Measurements from ENCODE around the gene MMP28. TPM values are rescaled to one million over a fixed set of nuclear protein-coding genes. Genes with fewer than 3 reads are reported as not detected.

MMP28 gene
- polyA plus RNA-seq, 2 of the 4 experiments (the other 2 are of a cell fraction) = 6.6 to 6.7 TPM

DNA sequence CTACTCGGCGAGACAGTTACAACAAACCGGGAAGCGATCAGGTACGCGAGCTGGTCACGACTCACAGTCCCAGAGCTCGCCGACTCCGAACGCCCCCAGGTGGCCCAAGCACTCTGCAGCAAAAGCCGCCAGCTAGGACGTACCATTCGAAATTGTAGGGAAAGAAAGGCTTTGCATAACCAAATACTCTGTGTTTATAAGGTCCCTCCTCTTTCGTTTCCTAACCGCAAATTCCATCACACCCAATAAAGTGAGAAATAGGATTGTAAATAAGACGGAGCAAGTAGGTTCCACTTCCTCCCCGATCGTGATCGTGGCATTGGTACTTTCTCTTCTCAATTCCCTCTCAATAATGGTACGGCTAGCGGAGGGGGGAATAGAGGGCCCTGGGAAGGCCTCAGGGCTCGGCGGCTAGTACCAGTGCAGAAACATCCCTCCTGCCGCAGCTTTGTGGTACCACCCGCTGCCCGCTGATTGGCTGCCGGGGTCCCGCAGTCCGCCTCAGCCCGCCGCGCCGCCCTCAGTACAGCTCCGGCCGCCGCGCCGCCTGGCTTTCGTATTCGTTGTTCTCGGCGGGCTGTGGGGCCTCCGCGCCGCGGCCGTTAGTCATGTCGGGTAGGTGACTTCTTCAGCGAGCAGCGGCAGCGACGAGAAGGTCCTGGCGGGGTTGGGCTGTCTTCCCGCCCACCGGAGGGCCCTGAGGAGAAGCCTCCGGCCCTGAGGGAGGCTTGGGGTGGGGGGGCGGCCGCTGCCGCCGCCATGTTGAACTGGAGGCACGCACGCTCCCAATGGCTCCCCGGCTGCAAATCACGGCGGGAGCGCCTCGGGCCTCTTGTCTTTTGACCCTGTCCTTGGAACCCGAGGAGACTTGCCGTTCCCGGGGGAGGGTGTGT lies 13.8 kb upstream of the MMP28 start, which contains the start of gene TAF15 (continued):
- TF ChIP-seq JUNB (IDR thresholded peaks at IDR 0.05) = no peak
- no peak for TF ChIP-seq ZSCAN20 (CRISPR knock-in tag; IDR thresholded peaks at IDR 0.05)
- TF ChIP-seq, protein P1, sequence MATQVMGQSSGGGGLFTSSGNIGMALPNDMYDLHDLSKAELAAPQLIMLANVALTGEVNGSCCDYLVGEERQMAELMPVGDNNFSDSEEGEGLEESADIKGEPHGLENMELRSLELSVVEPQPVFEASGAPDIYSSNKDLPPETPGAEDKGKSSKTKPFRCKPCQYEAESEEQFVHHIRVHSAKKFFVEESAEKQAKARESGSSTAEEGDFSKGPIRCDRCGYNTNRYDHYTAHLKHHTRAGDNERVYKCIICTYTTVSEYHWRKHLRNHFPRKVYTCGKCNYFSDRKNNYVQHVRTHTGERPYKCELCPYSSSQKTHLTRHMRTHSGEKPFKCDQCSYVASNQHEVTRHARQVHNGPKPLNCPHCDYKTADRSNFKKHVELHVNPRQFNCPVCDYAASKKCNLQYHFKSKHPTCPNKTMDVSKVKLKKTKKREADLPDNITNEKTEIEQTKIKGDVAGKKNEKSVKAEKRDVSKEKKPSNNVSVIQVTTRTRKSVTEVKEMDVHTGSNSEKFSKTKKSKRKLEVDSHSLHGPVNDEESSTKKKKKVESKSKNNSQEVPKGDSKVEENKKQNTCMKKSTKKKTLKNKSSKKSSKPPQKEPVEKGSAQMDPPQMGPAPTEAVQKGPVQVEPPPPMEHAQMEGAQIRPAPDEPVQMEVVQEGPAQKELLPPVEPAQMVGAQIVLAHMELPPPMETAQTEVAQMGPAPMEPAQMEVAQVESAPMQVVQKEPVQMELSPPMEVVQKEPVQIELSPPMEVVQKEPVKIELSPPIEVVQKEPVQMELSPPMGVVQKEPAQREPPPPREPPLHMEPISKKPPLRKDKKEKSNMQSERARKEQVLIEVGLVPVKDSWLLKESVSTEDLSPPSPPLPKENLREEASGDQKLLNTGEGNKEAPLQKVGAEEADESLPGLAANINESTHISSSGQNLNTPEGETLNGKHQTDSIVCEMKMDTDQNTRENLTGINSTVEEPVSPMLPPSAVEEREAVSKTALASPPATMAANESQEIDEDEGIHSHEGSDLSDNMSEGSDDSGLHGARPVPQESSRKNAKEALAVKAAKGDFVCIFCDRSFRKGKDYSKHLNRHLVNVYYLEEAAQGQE (IDR thresholded peaks at IDR 0.05) = no peak
- TF ChIP-seq HEYL (CRISPR knock-in tag; IDR thresholded peaks at IDR 0.05) = no peak
- TF ChIP-seq, protein P2, sequence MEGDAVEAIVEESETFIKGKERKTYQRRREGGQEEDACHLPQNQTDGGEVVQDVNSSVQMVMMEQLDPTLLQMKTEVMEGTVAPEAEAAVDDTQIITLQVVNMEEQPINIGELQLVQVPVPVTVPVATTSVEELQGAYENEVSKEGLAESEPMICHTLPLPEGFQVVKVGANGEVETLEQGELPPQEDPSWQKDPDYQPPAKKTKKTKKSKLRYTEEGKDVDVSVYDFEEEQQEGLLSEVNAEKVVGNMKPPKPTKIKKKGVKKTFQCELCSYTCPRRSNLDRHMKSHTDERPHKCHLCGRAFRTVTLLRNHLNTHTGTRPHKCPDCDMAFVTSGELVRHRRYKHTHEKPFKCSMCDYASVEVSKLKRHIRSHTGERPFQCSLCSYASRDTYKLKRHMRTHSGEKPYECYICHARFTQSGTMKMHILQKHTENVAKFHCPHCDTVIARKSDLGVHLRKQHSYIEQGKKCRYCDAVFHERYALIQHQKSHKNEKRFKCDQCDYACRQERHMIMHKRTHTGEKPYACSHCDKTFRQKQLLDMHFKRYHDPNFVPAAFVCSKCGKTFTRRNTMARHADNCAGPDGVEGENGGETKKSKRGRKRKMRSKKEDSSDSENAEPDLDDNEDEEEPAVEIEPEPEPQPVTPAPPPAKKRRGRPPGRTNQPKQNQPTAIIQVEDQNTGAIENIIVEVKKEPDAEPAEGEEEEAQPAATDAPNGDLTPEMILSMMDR (IDR thresholded peaks at IDR 0.05) = peak; percentile 82
- peak; percentile 95 for TF ChIP-seq BHLHE40 (IDR thresholded peaks at IDR 0.05; ENCODE audit: low read depth, low read length)
- no peak for TF ChIP-seq CHD4 (IDR thresholded peaks at IDR 0.05; ENCODE audit: borderline replicate concordance)
- TF ChIP-seq, protein P3, sequence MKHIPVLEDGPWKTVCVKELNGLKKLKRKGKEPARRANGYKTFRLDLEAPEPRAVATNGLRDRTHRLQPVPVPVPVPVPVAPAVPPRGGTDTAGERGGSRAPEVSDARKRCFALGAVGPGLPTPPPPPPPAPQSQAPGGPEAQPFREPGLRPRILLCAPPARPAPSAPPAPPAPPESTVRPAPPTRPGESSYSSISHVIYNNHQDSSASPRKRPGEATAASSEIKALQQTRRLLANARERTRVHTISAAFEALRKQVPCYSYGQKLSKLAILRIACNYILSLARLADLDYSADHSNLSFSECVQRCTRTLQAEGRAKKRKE (CRISPR knock-in tag; IDR thresholded peaks at IDR 0.05; ENCODE audit: low read depth) = no peak
- TF ChIP-seq, protein P4, sequence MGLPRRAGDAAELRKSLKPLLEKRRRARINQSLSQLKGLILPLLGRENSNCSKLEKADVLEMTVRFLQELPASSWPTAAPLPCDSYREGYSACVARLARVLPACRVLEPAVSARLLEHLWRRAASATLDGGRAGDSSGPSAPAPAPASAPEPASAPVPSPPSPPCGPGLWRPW (IDR thresholded peaks at IDR 0.05) = no peak
- peak; percentile 83 for TF ChIP-seq TFCP2L1 (CRISPR knock-in tag; IDR thresholded peaks at IDR 0.05)
- TF ChIP-seq CEBPB (IDR thresholded peaks at IDR 0.05) = peak in 1 of 2 experiments; percentile 13; a peak in 1 of 4 replicates
- peak; percentile 55 for TF ChIP-seq SMC3 (IDR thresholded peaks at IDR 0.05)
- TF ChIP-seq FOSL2 (IDR thresholded peaks at IDR 0.05) = no peak
- peak; percentile 1; the same call in 1 of the 2 replicates for TF ChIP-seq FOSL2 (CRISPR knock-in tag; IDR thresholded peaks at IDR 0.05)
- TF ChIP-seq MAFK (IDR thresholded peaks at IDR 0.05; ENCODE audit: partially characterized antibody) = no peak
- no peak for TF ChIP-seq CBX2 (IDR thresholded peaks at IDR 0.05; ENCODE audit: borderline replicate concordance, low read depth)
- no peak for TF ChIP-seq HOXB13 (CRISPR knock-in tag; IDR thresholded peaks at IDR 0.05; ENCODE audit: low read depth)
- TF ChIP-seq, protein P5, sequence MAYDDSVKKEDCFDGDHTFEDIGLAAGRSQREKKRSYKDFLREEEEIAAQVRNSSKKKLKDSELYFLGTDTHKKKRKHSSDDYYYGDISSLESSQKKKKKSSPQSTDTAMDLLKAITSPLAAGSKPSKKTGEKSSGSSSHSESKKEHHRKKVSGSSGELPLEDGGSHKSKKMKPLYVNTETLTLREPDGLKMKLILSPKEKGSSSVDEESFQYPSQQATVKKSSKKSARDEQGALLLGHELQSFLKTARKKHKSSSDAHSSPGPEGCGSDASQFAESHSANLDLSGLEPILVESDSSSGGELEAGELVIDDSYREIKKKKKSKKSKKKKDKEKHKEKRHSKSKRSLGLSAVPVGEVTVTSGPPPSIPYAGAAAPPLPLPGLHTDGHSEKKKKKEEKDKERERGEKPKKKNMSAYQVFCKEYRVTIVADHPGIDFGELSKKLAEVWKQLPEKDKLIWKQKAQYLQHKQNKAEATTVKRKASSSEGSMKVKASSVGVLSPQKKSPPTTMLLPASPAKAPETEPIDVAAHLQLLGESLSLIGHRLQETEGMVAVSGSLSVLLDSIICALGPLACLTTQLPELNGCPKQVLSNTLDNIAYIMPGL (CRISPR knock-in tag; IDR thresholded peaks at IDR 0.05; ENCODE audit: borderline replicate concordance) = no peak
- TF ChIP-seq RFX5 (IDR thresholded peaks at IDR 0.05) = 0 out of 2 replicates have a peak, but pooled peaks have one; percentile 38
- TF ChIP-seq NFE2L2 (conservative IDR thresholded peaks at IDR 0.05; ENCODE audit: low read length) = no peak
- TF ChIP-seq, protein P6, sequence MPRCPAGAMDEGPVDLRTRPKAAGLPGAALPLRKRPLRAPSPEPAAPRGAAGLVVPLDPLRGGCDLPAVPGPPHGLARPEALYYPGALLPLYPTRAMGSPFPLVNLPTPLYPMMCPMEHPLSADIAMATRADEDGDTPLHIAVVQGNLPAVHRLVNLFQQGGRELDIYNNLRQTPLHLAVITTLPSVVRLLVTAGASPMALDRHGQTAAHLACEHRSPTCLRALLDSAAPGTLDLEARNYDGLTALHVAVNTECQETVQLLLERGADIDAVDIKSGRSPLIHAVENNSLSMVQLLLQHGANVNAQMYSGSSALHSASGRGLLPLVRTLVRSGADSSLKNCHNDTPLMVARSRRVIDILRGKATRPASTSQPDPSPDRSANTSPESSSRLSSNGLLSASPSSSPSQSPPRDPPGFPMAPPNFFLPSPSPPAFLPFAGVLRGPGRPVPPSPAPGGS (IDR thresholded peaks at IDR 0.05) = peak; percentile 98
- no peak for TF ChIP-seq HOXB5 (CRISPR knock-in tag; IDR thresholded peaks at IDR 0.05)
- peak; percentile 47 to 61; a peak in 3 of 5 replicates for TF ChIP-seq RAD21 (conservative IDR thresholded peaks at IDR 0.05 in 1 of 2, IDR thresholded peaks at IDR 0.05 in 1 of 2)
- TF ChIP-seq EHF (CRISPR knock-in tag; IDR thresholded peaks at IDR 0.05) = no peak
- TF ChIP-seq GATA3 (IDR thresholded peaks at IDR 0.05; ENCODE audit: borderline replicate concordance) = peak; percentile 96
- no peak for TF ChIP-seq TP53 (CRISPR knock-in tag; IDR thresholded peaks at IDR 0.05)
- TF ChIP-seq JUN (IDR thresholded peaks at IDR 0.05) = peak; percentile 96 to 99

Measured in A549 (cell line).